GM12892 (cell line): ENCODE data around the gene DEPDC7.

Experiments used
- POLR2A ChIP-seq: IDR thresholded peaks from 2 replicates; pipeline ENCODE4 v1.6.1; 2011; ENCODE audit warnings: low read depth, low read length, control low read depth
- POLR2AphosphoS5 ChIP-seq: IDR thresholded peaks from 2 replicates; pipeline ENCODE4 v1.6.1; 2011; ENCODE audit warnings: low read depth, low read length, control low read depth

- TF ChIP-seq POLR2AphosphoS5, result no peak
- TF ChIP-seq POLR2A, result no peak
These were observed 2.3 kb downstream of the DEPDC7 start for GRCh38 chr11:33017965-33018364.
